ENCODE measurements around the gene NUP153. TPM values are rescaled to one million over a fixed set of nuclear protein-coding genes. Genes with fewer than 3 reads are reported as not detected.

Gene NUP153
- total RNA-seq, 1 experiment from 2014 or later, result 99.3 TPM

DNA sequence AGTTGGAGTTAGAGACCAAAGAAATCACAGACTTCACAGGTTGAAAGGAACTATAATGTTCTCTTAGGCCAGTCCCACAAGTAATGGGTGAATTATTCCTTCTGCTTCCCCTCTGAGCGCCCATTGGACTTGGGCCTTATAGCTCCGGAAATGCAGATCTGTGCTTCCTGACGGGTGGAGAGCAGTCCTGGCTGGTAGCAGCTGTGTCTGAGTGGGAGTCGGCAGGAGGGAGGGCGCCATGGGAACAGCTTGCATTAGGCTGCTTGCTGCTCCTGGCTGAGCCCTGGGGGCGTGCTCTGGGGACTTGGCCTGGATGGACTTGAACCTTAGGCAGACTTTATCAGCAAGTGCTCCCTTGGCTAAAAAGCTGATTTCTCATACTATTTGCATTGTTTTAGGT lies 18.4 kb upstream of the NUP153 start:
- Mint-ChIP-seq H3K27ac (peak overlapping the region in 2 of 3 experiments; percentile 70 to 88; a peak in 3 of 7 replicates), H3K4me1 (peaks cover 9 to 12% of the 10 kb centered on the region in 2 experiments; a peak in 3 of 4 replicates), H3K9me3 (peaks cover 2 to 6% of the 10 kb centered on the region in 2 experiments; a peak in 1 of 5 replicates), H3K36me3 (ENCODE audit: insufficient read depth in 1 of 3, low read depth in 3 of 3) (peaks cover 0 to 2% (median 0%) of the 10 kb centered on the region in 3 experiments; a peak in 2 of 7 replicates), H3K27me3 (ENCODE audit: low read depth) (no peaks in the 10 kb centered on the region), H3K4me3 (peak overlapping the region in 1 of 2 experiments; percentile 35; a peak in 1 of 5 replicates)
- no peaks in the 10 kb centered on the region for H3K79me1 ChIP-seq (ENCODE audit: insufficient read depth, low read depth, low read length, poor library complexity, severe bottlenecking)
- TF ChIP-seq, protein P1, sequence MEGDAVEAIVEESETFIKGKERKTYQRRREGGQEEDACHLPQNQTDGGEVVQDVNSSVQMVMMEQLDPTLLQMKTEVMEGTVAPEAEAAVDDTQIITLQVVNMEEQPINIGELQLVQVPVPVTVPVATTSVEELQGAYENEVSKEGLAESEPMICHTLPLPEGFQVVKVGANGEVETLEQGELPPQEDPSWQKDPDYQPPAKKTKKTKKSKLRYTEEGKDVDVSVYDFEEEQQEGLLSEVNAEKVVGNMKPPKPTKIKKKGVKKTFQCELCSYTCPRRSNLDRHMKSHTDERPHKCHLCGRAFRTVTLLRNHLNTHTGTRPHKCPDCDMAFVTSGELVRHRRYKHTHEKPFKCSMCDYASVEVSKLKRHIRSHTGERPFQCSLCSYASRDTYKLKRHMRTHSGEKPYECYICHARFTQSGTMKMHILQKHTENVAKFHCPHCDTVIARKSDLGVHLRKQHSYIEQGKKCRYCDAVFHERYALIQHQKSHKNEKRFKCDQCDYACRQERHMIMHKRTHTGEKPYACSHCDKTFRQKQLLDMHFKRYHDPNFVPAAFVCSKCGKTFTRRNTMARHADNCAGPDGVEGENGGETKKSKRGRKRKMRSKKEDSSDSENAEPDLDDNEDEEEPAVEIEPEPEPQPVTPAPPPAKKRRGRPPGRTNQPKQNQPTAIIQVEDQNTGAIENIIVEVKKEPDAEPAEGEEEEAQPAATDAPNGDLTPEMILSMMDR (conservative IDR thresholded peaks at IDR 0.05), result no peak
- H2BK15ac ChIP-seq (ENCODE audit: low read depth, low read length), result no peak overlapping the region
- no peaks in the 10 kb centered on the region for H3K79me2 ChIP-seq (ENCODE audit: insufficient read depth, low read length)
- no peak overlapping the region for H3K4ac ChIP-seq (ENCODE audit: low read depth, low read length)
- no peak overlapping the region for H3K56ac ChIP-seq (ENCODE audit: insufficient read length, low read depth, low read length)
- no peak overlapping the region for H2AFZ ChIP-seq (ENCODE audit: low read length)
- no peaks in the 10 kb centered on the region for H3K9me3 ChIP-seq (ENCODE audit: control insufficient read depth, low read depth, low read length)
- H2BK12ac ChIP-seq (ENCODE audit: insufficient read length, low read depth, low read length), result no peak overlapping the region
- no peak overlapping the region for H3K23ac ChIP-seq (ENCODE audit: insufficient read length, low read depth, low read length)
- H4K91ac ChIP-seq (ENCODE audit: insufficient read length, low read depth, low read length), result no peak overlapping the region
- no peak overlapping the region for H3K27ac ChIP-seq (ENCODE audit: insufficient read length, low read depth, low read length)
- no peak overlapping the region for H3K14ac ChIP-seq (ENCODE audit: insufficient read depth, low read length)
- H4K20me1 ChIP-seq (ENCODE audit: control insufficient read depth, insufficient read depth, insufficient read length), result no peaks in the 10 kb centered on the region
- no peaks in the 10 kb centered on the region; the same call in 1 of the 2 replicates for H3K4me1 ChIP-seq (ENCODE audit: insufficient read depth, low read length)
- H2BK120ac ChIP-seq (ENCODE audit: low read depth, low read length, poor library complexity, severe bottlenecking), result no peak overlapping the region
- no peak overlapping the region for H3K18ac ChIP-seq (ENCODE audit: insufficient read length, low read depth, low read length)
- no peak overlapping the region for H3T11ph ChIP-seq (ENCODE audit: low read length)
- H4K5ac ChIP-seq (ENCODE audit: insufficient read length, low read depth, low read length), result no peak overlapping the region
- H3K4me2 ChIP-seq (ENCODE audit: insufficient read depth, insufficient read length, low read length), result no peak overlapping the region
- DNase-seq, result peak; percentile 92
- no peak overlapping the region for H2AK5ac ChIP-seq (ENCODE audit: insufficient read length, low read length)
- no CpG with 5 or more reads among the region's 6 CpGs for WGBS (ENCODE audit: extremely low coverage, insufficient read length, low lambda C conversion rate)
- no peak overlapping the region for H4K8ac ChIP-seq (replicated peaks; ENCODE audit: insufficient read length, low read depth, low read length)
- H3K27me3 ChIP-seq (ENCODE audit: insufficient read depth, low read length), result no peaks in the 10 kb centered on the region
- H3K23me2 ChIP-seq (ENCODE audit: insufficient read length, low read depth, low read length, poor library complexity, severe bottlenecking), result no peaks in the 10 kb centered on the region
- no peak overlapping the region for H3K9ac ChIP-seq (ENCODE audit: extremely low read depth, insufficient read length, low read length)
- no peak overlapping the region for H2BK20ac ChIP-seq (ENCODE audit: low read depth, low read length, poor library complexity, severe bottlenecking)
- H2BK5ac ChIP-seq (ENCODE audit: insufficient read length, low read length), result no peak overlapping the region

All from H9 (cell line).